Erythroblast (primary cell): ENCODE data around the gene STAT3.

Experiments
- GATA1 ChIP-seq: IDR thresholded peaks from 2 replicates; pipeline ENCODE4 v1.6.1; 2011; ENCODE audit warnings: low read depth, mild to moderate bottlenecking, control low read depth, low read length, moderate library complexity
- POLR2A ChIP-seq: IDR thresholded peaks from 2 replicates; pipeline ENCODE4 v1.6.1; 2011; ENCODE audit warnings: mild to moderate bottlenecking, low read length

DNA sequence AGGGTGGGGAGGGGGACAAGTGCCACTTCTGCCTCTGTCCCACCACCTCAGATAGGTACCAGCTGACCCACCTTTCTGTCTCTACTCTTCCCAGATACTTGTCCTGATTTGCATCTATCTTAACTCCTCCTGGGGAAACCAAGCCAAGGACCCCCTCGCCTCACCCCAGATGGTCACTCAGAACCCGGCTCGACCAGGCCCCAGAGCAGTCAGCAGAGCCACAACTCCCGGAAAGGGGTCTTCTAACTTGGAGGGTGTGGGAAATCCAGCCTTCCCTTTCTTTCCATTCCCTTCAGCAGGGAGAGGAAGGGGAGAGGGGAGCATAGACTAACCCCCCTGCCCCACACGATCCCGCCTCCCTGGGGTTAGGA, 32.9 kb upstream of the STAT3 start:
- TF ChIP-seq POLR2A = no peak
- TF ChIP-seq GATA1 = no peak
